GM19099 (cell line): ENCODE results near the gene GDNF.

Experiments used
- POLR2A ChIP-seq: IDR thresholded peaks from 3 replicates; pipeline ENCODE4 v1.6.1; 2011; ENCODE audit warnings: low read depth; ENCODE audit not compliant: insufficient read length; ENCODE audit errors: extremely low read depth

GDNF gene

GRCh38 chr5:37839407-37840052, at the start of gene GDNF:
Gene GDNF (minus strand): TSS chr5:37840041. CDS start chr5:37834796, 5,245 bp downstream.
- no peak for TF ChIP-seq POLR2A

GRCh38 chr5:37888476-37888875, 48.6 kb upstream of the GDNF start:
- TF ChIP-seq POLR2A: no peak

GRCh38 chr5:37886242-37886905, 46.5 kb upstream of the GDNF start:
- no peak for TF ChIP-seq POLR2A

GRCh38 chr5:37882636-37883035, 42.8 kb upstream of the GDNF start:
- TF ChIP-seq POLR2A: no peak

- no peak for TF ChIP-seq POLR2A
These were observed 41.5 kb upstream of the GDNF start for GRCh38 chr5:37881359-37881758.

- TF ChIP-seq POLR2A: no peak
These were observed 37.1 kb upstream of the GDNF start for GRCh38 chr5:37876943-37877342.

- no peak for TF ChIP-seq POLR2A
These were observed 36.4 kb upstream of the GDNF start for GRCh38 chr5:37876245-37876644.

GRCh38 chr5:37875051-37875787, 35.4 kb upstream of the GDNF start:
- no peak for TF ChIP-seq POLR2A

- no peak for TF ChIP-seq POLR2A
These were observed 34.1 kb upstream of the GDNF start for GRCh38 chr5:37873988-37874387.

GRCh38 chr5:37871023-37871815, 31.4 kb upstream of the GDNF start:
- no peak for TF ChIP-seq POLR2A

GRCh38 chr5:37869216-37869615, 29.4 kb upstream of the GDNF start:
- TF ChIP-seq POLR2A: no peak

- TF ChIP-seq POLR2A: no peak
These were observed 27.8 kb upstream of the GDNF start for GRCh38 chr5:37867654-37868053.

- TF ChIP-seq POLR2A: no peak
These were observed 20.4 kb upstream of the GDNF start for GRCh38 chr5:37860206-37860605.

- no peak for TF ChIP-seq POLR2A
These were observed 20.0 kb upstream of the GDNF start for GRCh38 chr5:37859805-37860204.

- TF ChIP-seq POLR2A: no peak
These were observed 18.4 kb upstream of the GDNF start for GRCh38 chr5:37858250-37858649.
